Measurements from ENCODE around the gene ECM2.

Gene ECM2

GRCh38 chr9:92508018-92508820 is 27.6 kb downstream of the ECM2 start:
- no peak for TF ChIP-seq CTCF (IDR thresholded peaks at IDR 0.05; ENCODE audit: insufficient read depth, low read length, poor library complexity, severe bottlenecking)
- no peak for DNase-seq (ENCODE audit: extremely low read depth, insufficient read length)
- H3K4me3 ChIP-seq (replicated peaks; ENCODE audit: low read depth, low read length) = no peak overlapping the region
- no peaks in the 10 kb centered on the region for H3K27me3 ChIP-seq (replicated peaks; ENCODE audit: control insufficient read depth, insufficient read depth, low read length)
- no peaks in the 10 kb centered on the region for H3K36me3 ChIP-seq (ENCODE audit: control insufficient read depth, insufficient read depth, low read length)

DNA sequence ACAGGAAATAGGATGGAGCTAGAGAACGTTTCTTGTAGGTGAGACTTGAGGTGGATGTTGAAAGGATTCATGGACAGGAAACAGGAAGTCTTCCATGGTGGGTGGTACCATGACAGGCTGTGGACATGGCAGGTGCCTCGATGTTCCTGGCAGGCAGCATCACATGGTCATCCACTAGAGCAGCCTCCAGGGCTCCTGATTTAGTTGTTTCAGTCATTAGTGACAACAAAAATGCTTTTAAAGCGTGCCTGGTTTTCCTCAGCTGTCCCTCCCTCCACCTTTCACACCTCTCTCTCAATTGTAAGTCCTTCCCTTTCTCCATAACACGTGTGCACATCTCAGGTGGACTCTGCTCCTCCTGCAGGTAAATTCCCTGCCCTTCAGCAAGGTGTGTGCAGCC is 28.3 kb downstream of the ECM2 start:
- no peak for DNase-seq (ENCODE audit: extremely low read depth, insufficient read length)
- no peak for TF ChIP-seq CTCF (IDR thresholded peaks at IDR 0.05; ENCODE audit: insufficient read depth, low read length, poor library complexity, severe bottlenecking)
- Histone ChIP-seq H3K4me3 (replicated peaks; ENCODE audit: low read depth, low read length) (no peak overlapping the region), H3K36me3 (ENCODE audit: control insufficient read depth, insufficient read depth, low read length) (no peaks in the 10 kb centered on the region), H3K27me3 (replicated peaks; ENCODE audit: control insufficient read depth, insufficient read depth, low read length) (no peaks in the 10 kb centered on the region)

DNA sequence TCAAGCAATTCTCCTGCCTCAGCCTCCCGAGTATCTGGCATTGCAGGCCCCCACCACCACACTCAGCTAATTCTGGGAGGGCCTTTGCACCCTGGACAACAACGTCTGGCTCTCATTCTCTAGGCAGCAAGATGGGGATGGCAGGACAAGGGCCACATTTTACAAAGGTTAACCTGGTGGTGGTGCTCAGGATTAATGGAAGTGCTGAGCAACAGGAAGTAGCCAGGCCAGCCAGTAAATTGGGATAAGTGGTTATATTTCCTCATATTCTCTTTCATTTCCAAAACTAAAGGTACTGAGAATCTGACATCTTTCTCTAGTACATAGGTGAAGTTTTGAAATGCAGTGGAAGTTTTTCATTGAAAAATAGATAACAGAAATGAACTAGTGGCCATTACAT is 28.8 kb downstream of the ECM2 start:
- DNase-seq (ENCODE audit: extremely low read depth, insufficient read length) = no peak
- TF ChIP-seq CTCF (IDR thresholded peaks at IDR 0.05; ENCODE audit: insufficient read depth, low read length, poor library complexity, severe bottlenecking) = no peak
- Histone ChIP-seq H3K27me3 (replicated peaks; ENCODE audit: control insufficient read depth, insufficient read depth, low read length) (no peaks in the 10 kb centered on the region), H3K4me3 (replicated peaks; ENCODE audit: low read depth, low read length) (no peak overlapping the region), H3K36me3 (ENCODE audit: control insufficient read depth, insufficient read depth, low read length) (no peaks in the 10 kb centered on the region)

GRCh38 chr9:92506184-92506857 is 29.5 kb downstream of the ECM2 start:
- no peaks in the 10 kb centered on the region for H3K27me3 ChIP-seq (replicated peaks; ENCODE audit: control insufficient read depth, insufficient read depth, low read length)
- TF ChIP-seq CTCF (IDR thresholded peaks at IDR 0.05; ENCODE audit: insufficient read depth, low read length, poor library complexity, severe bottlenecking) = no peak
- H3K36me3 ChIP-seq (ENCODE audit: control insufficient read depth, insufficient read depth, low read length) = no peaks in the 10 kb centered on the region
- DNase-seq (ENCODE audit: extremely low read depth, insufficient read length) = no peak
- H3K4me3 ChIP-seq (replicated peaks; ENCODE audit: low read depth, low read length) = no peak overlapping the region

DNA sequence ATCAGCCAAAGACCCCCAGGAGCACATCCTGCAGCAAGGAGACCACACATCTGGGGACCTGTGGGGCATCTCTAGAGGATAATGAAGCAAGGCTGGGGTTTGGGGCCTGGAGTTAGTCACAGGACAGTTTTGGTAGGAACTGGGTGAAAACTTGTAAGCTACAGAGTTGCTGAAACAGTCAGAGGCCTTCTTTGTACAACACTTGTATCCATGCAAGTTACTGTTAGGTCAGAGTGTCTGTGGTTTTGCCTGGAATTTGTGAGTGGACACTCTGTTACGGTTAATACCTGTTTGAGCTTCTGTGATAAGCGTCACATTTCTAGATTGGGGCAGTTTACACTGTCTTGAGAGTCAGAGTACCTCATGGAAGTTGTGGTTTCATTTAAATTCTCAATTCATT is 30.9 kb downstream of the ECM2 start:
- Histone ChIP-seq H3K27me3 (replicated peaks; ENCODE audit: control insufficient read depth, insufficient read depth, low read length) (no peaks in the 10 kb centered on the region), H3K4me3 (replicated peaks; ENCODE audit: low read depth, low read length) (no peak overlapping the region), H3K36me3 (ENCODE audit: control insufficient read depth, insufficient read depth, low read length) (no peaks in the 10 kb centered on the region)
- TF ChIP-seq CTCF (IDR thresholded peaks at IDR 0.05; ENCODE audit: insufficient read depth, low read length, poor library complexity, severe bottlenecking) = no peak
- DNase-seq (ENCODE audit: extremely low read depth, insufficient read length) = no peak
